GM20000 (cell line): ENCODE results near the gene ADGRL3.

Experiments
- DNase-seq: peaks from one replicate; pipeline ENCODE4 v3.0.0; 2012; ENCODE audit warnings: low spot score
- TF ChIP-seq, protein P1 (sequence below): IDR thresholded peaks from 2 replicates; pipeline ENCODE4 v1.5.1; 2012; ENCODE audit warnings: mild to moderate bottlenecking, control low read depth; ENCODE audit errors: extremely low read depth, missing control alignments

ADGRL3 gene

DNA sequence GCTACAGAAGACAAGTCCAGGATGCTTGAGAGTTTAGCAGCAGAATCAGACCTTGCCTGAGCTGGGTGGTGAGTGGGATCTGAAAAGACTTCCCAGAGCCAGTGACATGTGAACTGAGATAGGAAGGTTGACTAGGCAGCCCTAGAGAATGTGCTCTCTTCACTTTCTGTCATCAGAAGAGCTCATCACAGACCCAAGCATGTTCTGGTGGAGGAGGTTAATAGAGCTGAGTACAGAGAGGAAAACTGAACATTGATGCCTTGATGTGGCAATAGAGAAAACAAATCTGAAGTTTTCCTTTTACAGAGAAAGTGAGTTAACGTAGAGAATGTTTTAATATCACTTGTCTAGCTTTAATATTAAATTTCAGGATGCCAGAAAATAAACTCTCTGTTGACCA lies 17.1 kb downstream of the ADGRL3 start:
- TF ChIP-seq, protein P1, sequence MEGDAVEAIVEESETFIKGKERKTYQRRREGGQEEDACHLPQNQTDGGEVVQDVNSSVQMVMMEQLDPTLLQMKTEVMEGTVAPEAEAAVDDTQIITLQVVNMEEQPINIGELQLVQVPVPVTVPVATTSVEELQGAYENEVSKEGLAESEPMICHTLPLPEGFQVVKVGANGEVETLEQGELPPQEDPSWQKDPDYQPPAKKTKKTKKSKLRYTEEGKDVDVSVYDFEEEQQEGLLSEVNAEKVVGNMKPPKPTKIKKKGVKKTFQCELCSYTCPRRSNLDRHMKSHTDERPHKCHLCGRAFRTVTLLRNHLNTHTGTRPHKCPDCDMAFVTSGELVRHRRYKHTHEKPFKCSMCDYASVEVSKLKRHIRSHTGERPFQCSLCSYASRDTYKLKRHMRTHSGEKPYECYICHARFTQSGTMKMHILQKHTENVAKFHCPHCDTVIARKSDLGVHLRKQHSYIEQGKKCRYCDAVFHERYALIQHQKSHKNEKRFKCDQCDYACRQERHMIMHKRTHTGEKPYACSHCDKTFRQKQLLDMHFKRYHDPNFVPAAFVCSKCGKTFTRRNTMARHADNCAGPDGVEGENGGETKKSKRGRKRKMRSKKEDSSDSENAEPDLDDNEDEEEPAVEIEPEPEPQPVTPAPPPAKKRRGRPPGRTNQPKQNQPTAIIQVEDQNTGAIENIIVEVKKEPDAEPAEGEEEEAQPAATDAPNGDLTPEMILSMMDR, result no peak
- DNase-seq, result no peak

DNA sequence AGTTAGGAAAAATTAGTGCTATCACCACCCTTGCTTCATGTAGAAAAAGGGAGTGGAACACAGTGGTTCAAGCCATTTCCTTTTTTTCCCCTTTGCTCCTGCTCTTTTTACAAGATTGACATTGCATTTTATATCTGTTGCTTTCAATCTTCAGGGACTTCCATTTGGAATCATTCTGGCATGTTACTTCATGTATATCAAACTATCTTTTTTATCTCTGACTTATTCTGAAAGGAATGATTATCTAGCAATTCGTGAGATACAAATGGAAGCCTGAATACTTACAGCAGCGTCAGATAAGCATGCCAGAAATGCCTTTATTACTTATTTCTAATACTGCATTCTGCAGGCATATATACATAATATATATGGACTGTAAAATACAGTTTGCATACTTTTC lies 20.4 kb downstream of the ADGRL3 start:
- TF ChIP-seq, protein P1, result no peak
- DNase-seq, result no peak

DNA sequence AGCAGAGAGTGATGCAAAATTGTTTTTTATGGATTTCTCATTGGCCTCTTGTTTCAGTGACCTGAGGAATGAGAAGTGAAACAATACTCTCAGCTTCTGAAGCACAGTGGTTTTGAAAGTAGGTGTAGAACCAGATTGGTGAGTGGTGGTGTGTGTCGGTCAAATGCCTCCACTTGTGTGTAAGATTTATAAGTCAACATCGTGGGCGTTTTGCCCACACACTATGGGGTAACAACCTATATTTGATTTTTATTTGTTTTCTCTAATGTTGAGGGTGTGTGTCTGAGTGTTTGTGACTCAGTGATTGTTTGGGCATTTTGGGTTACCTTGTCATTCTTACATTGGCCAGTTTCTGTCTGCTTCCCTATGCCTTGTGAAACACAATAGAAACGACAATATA lies 23.3 kb downstream of the ADGRL3 start:
- TF ChIP-seq, protein P1, result no peak
- no peak for DNase-seq

DNA sequence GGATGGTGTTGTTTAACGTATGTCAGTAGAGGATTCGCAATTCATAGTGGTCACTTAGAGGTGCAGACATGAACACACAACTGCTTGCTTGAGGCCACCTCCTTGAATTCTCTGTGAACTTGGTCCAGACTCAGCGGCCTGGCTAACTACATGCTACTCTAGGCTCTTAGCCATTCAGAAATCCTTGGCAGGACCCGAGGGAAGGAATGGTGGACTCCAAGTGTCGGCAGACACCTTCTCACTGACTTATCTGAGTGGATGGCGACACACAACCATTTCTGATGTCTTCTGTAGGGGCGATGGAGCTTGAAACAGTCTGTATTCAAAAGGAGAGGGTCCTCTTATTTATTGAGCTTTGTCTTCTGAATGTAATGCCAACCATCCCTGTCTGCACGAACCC lies 24.4 kb downstream of the ADGRL3 start:
- TF ChIP-seq, protein P1, result no peak
- DNase-seq, result no peak

DNA sequence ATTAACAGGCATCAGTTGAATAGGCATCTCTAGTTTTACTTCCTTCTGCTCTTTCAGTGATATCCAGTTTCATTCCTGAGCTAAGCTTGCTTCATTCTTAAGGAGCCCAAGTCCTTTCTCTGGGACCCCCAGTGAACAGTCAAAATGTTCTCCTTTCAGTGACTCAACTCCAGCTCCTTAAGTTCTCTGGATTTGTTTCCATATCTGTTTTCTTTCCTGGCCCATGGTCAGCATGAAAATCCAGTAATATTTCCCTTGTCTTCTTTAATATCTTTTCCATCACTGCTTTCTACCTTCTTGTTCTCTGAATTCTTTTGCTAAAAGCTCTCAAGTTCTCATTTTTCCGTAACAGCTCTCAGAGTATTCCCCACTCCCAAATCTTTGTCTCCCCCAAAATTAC lies 25.5 kb downstream of the ADGRL3 start:
- TF ChIP-seq, protein P1, result no peak
- DNase-seq, result no peak

DNA sequence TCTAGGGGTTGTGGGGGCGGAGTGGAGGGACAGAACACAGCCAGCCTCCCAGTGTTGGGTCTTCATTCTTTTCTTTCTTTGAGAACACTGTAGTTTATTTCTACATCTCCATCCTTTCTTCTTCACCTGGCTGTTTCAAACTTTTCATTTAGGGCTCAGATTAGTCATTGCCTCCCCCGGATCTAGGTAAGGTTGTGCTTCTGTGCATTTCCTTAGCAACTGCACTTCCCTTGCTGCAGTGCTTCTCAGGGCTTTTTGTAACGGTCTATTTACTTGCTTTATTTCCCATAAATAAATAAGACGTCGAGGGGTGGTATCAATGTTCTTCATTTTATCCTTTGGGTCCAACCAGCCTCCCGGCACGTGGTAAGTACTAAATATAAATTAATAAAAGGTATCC lies 31.3 kb downstream of the ADGRL3 start:
- no peak for DNase-seq
- TF ChIP-seq, protein P1, result no peak

DNA sequence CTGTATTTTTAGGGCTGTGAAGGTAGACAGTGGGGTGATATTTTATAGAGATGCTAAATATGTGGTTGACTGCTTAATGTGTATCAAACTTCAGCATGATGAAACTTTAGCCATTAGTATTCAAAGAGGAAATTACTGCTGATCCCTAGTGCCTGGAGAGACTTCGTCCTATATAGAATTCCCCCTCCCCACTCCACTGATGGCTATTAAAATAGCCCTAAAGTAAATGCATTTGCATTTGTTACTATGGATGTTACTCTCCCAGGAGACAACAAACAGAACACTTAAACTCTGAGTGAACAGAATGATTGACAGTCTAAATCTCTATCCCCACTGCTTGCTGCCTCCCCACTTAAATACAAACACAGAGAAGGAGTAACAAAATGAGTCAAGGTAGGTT lies 39.1 kb downstream of the ADGRL3 start:
- DNase-seq, result no peak
- TF ChIP-seq, protein P1, result no peak
